ENCODE results near the gene UPF3A.

Gene UPF3A

GRCh38 chr13:114260814-114261213, 20.6 kb upstream of the UPF3A start:
- TF ChIP-seq SNAI2 (CRISPR knock-in tag; IDR thresholded peaks at IDR 0.05) (no peak), TSHZ2 (CRISPR knock-in tag; IDR thresholded peaks at IDR 0.05) (no peak), ZC3H10 (CRISPR knock-in tag; IDR thresholded peaks at IDR 0.05) (no peak), ZNF8 (CRISPR knock-in tag; IDR thresholded peaks at IDR 0.05) (no peak), ZNF565 (CRISPR knock-in tag; conservative IDR thresholded peaks at IDR 0.05; ENCODE audit: low read depth) (no peak), OSR1 (CRISPR knock-in tag; IDR thresholded peaks at IDR 0.05) (no peak), CSRNP3 (CRISPR knock-in tag; IDR thresholded peaks at IDR 0.05) (no peak), GLIS3 (CRISPR knock-in tag; IDR thresholded peaks at IDR 0.05) (no peak), ISL1 (CRISPR knock-in tag; IDR thresholded peaks at IDR 0.05) (no peak), PPARA (CRISPR knock-in tag; IDR thresholded peaks at IDR 0.05; ENCODE audit: borderline replicate concordance) (no peak), CSDC2 (CRISPR knock-in tag; IDR thresholded peaks at IDR 0.05) (no peak), ESRRG (CRISPR knock-in tag; IDR thresholded peaks at IDR 0.05) (no peak), POU6F1 (CRISPR knock-in tag; IDR thresholded peaks at IDR 0.05; ENCODE audit: borderline replicate concordance, low read depth) (no peak), TCF4 (CRISPR knock-in tag; IDR thresholded peaks at IDR 0.05; ENCODE audit: borderline replicate concordance) (no peak), ZNF70 (CRISPR knock-in tag; IDR thresholded peaks at IDR 0.05) (no peak), BACH2 (CRISPR knock-in tag; IDR thresholded peaks at IDR 0.05; ENCODE audit: borderline replicate concordance) (no peak), TOX (CRISPR knock-in tag; IDR thresholded peaks at IDR 0.05; ENCODE audit: borderline replicate concordance) (no peak), ZFP30 (CRISPR knock-in tag; IDR thresholded peaks at IDR 0.05) (no peak), ARNTL (CRISPR knock-in tag; IDR thresholded peaks at IDR 0.05; ENCODE audit: borderline replicate concordance, low read depth) (no peak), ZFP3 (CRISPR knock-in tag; IDR thresholded peaks at IDR 0.05) (no peak)
- ATAC-seq: no peak

GRCh38 chr13:114261328-114261965, 20.0 kb upstream of the UPF3A start:
- TF ChIP-seq CSDC2 (CRISPR knock-in tag; IDR thresholded peaks at IDR 0.05) (no peak), POU6F1 (CRISPR knock-in tag; IDR thresholded peaks at IDR 0.05; ENCODE audit: borderline replicate concordance, low read depth) (no peak), GLIS3 (CRISPR knock-in tag; IDR thresholded peaks at IDR 0.05) (no peak), ISL1 (CRISPR knock-in tag; IDR thresholded peaks at IDR 0.05) (no peak), ESRRG (CRISPR knock-in tag; IDR thresholded peaks at IDR 0.05) (no peak), PATZ1 (CRISPR knock-in tag; IDR thresholded peaks at IDR 0.05; ENCODE audit: borderline replicate concordance) (no peak), ZFP30 (CRISPR knock-in tag; IDR thresholded peaks at IDR 0.05) (no peak), TOX (CRISPR knock-in tag; IDR thresholded peaks at IDR 0.05; ENCODE audit: borderline replicate concordance) (no peak), CSRNP3 (CRISPR knock-in tag; IDR thresholded peaks at IDR 0.05) (no peak), BACH2 (CRISPR knock-in tag; IDR thresholded peaks at IDR 0.05; ENCODE audit: borderline replicate concordance) (no peak), ZC3H10 (CRISPR knock-in tag; IDR thresholded peaks at IDR 0.05) (no peak)

More at GRCh38 chr13:114261328-114261965, 20.0 kb upstream of the UPF3A start:
- ATAC-seq: no peak

Data from SK-N-SH treated with all-trans-retinoic acid at 6 μM for 48 hours (cell line).